HG03378 (cell line): Measurements from ENCODE around the gene TIMM8B.
A peak's percentile ranks its signal among the peaks of the same experiment; 100 is the strongest.
"Not testable (repeated sequence)": the region's sequence is repeated elsewhere in the genome, so short reads cannot be mapped to it uniquely, and the experiment has no call there.

Source experiments
- ATAC-seq: cut with Tn5 transposase; IDR thresholded peaks from one replicate; pipeline ENCODE4 v1.9.1; 2021; ENCODE audit warnings: mild to moderate bottlenecking, moderate library complexity; ENCODE audit not compliant: unreplicated experiment

TIMM8B gene, protein sequence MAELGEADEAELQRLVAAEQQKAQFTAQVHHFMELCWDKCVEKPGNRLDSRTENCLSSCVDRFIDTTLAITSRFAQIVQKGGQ

DNA sequence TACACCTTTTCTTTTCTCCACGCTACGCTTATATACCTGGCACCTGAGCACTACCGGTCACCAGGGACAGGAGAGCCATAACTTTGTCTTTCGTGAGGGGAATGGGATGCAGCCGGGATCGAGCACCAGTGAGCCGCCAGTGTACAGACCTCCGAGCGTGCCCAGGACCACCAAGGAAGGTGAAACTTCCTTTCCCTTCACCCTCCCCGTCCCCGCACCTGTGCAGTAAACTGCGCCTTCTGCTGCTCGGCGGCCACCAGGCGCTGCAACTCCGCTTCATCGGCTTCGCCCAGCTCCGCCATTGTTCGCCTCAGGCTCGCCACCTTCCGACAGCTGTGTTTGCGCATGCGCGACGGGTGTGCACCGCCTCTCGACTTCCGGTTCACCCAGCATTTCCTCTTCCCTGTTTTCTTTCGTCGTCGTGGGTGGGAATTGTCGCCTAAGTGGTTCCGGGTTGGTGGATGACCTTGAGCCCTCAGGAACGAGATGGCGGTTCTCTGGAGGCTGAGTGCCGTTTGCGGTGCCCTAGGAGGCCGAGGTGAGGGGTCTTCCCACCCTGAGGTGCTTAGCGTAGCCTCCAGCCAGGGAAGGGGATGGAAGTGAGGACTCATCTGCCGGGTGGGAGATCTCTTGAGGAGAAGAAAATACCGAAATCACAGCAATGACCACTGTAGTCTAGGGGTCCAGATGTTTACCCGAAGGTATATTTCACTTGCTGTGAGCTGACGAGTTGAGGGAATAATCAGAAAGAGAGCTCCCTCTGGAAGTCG, at the start of gene TIMM8B, which contains the start of gene SDHD:
TIMM8B (minus strand) TSS at position 335 of the 770 bp plus-strand sequence; CDS start at position 302, 33 bp downstream.
SDHD (plus strand) TSS at position 452 of the 770 bp plus-strand sequence; CDS start at position 487, 35 bp downstream.
- peak; percentile 89 for ATAC-seq

DNA sequence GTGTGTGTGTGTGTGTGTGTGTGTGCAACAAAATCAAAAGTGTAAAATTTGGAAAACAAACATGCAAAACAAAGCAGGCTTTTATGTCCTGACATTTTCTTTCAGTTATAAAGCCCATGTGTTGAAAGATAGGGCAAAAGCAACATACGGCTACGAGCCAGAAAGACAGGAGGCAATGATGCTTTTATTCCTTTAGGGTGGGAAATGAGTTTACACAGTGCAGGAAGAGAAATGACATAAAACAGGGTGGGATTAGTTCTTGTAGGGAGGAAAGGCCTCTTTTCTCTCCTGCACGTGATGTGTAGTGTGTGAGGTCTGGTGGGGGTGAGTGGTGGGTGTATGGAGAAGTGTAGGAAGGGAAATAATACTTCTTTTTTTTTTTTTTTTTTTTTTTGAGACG, 47.9 kb upstream of the TIMM8B start:
- no peak for ATAC-seq

DNA sequence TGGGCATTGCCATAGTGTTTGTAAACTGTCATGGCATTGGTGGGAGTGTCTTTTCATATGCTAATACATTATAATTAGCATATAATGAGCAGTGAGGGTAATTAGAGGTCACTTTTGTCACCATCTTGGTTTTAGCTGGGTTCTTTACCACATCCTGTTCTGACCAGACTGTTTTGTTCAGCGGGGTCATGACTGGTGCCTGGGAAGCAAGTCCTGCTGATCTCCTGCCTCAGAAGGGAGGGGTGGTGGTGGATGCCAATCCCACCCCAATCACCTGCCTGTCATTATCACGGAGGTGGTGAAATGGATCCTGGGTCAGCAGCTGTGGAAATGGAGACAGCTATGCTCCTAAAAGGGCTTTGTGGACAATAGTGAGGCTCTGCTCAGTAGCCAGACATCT, 46.2 kb upstream of the TIMM8B start:
- no peak for ATAC-seq

DNA sequence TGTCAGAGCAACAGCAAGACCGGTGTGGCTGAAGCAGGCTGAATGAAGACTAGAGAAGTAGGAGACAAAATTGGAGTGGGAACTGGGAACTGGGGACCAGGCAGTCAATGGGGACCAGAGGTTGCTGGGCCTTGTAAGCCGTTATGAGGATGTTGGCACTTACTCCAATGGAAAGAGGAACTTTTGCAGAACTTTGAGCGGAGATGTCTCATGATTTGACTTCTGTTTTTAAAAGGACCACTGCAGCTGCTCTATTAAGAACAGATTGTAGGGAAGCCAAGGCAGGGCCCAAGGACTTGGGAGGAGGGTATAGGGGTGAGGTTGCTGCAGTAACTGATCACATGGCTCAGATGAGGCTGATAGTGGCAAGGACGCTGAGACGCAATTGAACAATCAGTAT, 43.1 kb upstream of the TIMM8B start:
- no peak for ATAC-seq

DNA sequence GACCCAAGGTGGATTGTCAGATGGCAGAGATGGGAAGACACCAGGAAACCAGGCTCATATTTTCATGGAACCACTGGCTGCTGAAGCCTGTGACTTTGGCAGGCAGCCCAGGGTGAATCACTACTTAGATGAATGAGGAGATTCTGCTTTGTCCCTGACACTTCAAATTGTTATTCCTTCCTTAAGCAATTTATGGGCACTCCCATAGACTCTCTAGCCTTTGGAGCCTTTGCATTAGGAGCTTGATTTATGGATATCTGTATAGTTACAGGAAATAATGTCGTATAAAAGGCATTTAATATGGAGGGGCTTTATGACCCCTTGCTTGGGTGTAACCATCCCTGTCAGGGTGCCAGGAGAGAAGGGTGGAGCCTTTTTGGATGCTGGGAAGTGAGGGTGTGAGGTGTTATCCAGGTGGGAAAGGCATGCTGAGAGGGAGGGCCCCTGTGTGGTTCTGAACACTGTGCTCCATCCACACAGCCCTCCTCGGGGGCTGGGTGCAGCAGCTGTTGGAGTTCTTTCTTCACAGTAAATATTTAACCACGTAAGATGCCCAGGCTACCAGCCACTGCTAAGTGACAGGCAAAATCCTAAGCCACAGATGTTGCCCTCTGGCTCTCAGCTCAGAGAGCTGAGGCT, 42.0 kb upstream of the TIMM8B start:
- no peak for ATAC-seq

DNA sequence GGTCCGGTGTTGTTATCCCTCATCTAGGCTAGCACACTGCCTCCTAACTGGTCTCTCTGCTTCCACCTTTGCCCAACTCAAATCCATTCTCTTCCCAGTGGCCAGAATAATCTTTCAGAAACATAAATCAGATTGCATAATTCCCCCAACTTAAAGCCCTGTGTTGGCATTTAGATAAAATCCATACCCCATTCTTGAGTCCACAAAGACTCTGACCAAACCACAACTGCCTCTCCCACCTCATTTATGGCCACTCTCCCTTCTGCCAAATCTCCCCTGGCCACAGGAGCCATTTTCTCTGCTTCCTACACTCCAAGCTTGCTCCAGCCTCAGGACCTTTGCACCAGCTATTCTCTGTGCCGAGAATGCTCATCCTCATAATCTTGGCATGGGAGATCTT, 40.5 kb upstream of the TIMM8B start:
- no peak for ATAC-seq

DNA sequence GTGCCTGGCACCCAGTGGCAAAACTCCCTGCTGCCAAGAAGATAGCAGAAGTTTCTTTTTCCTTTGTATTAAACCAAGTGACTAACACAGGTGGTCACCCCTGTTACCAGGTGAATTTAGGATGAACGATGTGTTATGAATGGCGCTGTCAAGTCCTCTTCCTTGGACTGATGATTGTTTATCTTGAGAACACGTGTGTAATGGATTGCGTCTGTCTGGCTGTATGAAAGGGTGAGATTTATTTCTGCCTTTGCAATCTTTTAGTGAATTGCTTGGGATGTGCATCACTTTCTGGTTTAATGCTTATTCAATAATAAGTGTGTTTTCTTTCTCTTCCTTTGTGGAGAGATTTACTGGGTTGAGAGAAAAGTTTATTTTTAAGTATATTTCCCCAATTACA, 36.6 kb upstream of the TIMM8B start:
- no peak for ATAC-seq

DNA sequence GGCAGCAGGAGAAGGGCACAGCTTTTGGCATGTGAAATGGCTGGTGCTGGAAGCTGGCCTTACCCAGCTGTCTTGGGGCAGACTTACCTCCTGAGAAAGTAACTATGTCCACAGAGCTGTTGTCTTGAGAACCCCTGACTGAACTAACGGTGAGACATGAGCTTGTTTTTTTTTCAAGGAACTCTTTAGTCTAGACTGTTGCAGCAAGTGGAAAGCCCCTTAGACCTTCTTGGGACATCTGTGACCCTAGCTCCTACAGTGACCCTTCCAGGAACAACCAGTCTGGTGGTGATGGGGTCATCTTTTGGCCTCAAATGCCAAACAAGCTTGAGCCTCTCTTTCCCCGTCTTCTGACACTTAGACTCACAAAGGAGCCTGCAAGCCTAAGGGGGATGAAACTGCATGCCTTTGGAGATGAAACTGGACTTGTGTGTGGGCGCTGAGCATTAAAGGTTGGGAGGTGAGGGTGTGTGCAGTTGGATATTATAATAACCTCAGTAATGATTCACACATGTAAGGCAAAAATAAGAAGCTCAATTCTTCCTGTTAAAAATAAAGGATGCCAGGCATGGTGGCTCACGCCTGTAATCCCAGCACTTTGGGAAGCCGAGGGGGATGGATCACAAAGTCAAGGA, 35.5 kb upstream of the TIMM8B start:
- ATAC-seq, result no peak

DNA sequence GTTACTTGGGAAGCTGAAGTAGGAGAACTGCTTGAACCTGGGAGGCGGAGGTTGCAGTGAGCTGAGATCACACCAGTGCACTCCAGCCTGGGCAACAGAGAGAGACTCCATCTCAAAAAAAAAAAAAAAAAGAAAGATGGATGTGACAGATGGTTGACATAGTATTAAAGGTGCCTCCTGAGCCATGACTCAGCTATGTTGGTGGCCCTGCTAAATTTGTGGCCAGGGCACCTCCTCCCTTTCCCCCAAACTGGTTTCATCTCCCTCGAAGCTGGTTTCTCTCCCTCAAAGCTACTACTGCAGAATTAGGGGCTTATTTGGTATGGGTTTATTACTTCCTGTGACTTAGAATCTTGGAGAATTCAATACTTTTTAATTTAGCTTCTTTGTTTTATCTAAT, 31.6 kb upstream of the TIMM8B start:
- ATAC-seq, result no peak

DNA sequence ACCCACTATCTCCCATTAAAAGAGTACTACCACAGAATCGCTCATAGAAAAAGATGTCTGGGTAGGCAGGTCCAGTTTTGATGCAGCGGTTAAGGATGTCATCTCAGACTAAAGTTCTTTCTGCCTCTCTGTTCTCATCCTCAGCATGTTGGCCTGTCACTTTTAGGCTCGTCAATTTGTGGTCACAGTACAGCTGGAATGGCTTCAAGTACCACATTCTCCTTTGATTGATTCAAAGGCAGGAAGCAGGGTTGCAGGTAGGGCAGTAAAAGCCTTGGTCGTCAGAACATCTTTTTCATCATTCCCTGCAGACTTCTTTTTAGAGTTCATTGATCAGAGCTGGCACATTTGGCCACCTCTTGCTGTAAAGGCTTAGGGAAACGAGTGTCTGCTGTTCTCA, 28.8 kb upstream of the TIMM8B start:
- ATAC-seq, result no peak

DNA sequence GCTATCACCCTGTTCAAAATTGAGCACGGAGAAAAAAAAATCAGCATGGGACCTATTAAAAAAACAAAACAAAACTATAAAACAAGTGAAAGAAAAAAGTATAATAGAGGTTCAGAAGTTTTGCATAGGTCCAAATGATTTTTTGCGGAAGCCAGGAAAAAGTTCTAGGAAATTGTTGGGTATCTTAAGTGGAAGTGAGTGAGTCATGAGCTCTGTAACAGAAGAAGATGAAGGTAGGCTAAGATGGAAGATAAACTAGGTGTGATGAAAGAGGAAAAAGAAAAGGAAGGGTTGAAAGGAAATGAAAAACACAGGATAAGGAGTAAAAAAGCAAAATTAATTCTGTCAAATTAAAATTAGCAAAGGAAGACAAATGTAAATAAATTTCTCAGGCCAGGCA, 27.9 kb upstream of the TIMM8B start:
- ATAC-seq, result no peak

DNA sequence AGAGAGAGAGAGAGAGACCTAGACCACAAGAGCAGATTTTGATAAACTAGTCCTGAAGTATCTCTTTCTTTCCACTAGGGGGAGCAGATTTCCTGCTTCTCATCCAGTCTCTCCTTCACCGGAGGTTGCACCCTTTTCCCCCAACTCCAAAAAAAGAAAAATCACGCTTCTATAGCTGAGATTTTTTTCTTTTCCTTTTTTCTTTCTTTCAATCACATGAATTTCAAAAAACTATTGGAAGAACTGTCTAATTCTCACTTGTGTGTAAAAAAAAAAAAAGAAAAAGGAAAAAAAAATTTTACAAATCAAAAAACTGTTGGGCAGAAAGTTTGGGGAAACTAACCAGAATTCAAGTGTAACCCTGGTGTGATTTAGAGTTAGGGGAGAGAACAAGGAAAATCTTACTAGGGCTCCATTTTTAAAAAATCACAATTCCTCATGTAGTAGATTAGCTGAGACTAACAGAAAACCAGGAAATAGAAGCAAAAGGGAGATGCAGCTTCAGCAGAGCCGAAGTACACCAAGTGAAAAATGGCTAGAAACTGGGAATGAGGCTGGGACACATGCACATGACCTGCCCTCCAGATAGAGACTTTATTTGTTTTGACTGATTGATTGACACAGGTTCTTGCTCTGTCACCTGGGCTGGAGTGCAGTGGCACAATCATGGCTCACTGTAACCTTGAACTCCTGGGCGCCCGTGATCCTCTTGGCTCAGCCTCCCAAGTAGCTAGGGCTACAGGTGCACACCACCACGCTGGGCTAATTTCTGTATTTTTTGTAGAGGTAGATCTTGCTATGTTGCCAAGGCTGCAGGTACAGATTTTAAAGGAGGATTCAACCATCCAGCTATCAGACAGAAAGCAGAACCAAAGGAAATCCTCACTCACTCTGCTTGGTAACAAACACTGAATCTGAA, 27.2 kb upstream of the TIMM8B start:
- ATAC-seq, result no peak

DNA sequence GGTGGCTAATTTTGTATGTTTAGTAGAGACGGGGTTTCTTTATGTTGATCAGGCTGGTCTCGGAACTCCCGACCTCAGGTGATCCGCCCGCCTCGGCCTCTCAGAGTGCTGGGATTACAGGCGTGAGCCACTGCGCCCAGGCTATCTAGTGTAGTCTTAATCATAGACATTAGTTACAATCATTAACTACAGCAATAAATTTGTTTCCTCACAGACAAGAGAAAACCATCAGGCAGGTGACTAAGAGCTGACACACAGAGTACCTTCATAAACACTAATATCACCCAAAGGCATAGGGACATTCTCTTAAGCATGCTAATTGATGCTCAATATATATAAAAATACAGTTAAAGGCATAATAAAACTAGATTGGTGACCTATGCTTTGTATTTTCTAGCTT, 19.5 kb upstream of the TIMM8B start:
- ATAC-seq, result no peak

DNA sequence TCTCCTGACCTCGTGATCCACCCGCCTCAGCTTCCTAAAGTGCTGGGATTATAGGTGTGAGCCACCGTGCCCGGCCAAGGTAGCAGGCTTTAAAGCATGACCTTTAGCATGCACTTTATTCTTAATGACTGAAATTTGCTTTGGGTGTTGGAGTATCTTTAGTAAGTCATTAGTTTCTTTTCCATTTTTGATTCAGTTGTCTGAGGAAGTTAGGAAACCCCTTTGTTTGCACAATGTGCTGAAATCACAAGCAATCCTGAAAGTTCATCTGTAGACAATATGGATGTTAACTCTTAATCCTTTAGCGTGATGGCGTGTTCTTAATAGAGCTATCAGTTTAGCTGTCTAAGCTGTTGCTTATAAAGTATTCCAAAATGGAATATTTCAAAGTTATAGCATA, 16.9 kb upstream of the TIMM8B start:
- ATAC-seq, result no peak

DNA sequence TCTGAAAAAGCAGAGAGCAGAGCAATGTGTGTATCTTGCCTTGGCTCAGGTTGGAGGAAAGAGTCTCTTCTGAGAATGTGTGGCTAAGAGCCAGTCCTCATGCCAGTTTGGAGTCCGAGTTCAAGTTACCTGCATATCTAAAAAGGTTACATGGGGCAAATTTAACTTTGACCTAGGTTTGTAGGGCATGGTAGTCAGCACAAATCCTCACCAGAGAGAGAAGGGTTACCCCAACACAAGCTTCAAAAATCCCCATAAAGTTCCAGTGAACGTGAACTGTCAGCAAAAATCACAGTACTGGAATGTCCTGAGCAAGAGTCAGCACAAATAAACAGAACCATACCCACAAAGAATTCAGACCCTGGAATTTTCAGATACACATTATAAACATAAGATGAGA, 13.9 kb upstream of the TIMM8B start:
- ATAC-seq, result no peak

DNA sequence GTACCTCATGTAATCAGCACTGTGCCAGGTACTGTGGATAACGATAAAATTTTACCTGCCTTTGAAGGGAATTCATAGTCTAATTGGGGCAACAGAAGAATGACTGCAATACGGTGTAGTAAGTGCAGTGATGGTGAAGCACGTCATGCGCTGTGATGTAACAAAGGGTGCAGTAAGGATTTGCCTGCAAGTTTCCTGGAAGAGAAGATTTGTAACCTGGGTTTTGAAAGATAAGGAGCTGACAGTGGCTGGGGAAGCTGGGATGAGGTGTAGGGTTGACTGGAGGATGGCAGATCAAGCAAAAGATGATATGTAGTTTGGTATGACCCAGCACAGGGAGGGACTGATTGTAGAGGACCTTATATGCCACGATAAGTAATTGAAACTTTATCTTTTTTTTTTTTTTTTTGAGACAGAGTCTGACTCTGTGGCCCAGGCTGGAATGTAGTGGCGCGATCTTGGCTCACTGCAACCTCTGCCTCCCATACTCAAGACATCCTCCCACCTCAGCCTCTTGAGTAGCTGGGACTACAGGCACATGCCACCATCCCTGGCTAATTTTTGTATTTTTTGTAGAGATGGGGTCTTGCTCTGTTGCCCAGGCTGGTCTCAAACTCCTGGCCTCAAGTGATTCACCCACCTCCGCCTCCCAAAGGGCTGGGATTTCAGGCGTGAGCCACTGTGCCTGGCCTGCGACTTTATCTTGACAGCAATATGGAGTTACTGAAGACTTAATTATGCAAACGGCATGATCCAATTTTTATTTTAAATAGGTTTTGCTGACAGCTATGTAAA, 11.4 kb upstream of the TIMM8B start:
- ATAC-seq, result no peak

DNA sequence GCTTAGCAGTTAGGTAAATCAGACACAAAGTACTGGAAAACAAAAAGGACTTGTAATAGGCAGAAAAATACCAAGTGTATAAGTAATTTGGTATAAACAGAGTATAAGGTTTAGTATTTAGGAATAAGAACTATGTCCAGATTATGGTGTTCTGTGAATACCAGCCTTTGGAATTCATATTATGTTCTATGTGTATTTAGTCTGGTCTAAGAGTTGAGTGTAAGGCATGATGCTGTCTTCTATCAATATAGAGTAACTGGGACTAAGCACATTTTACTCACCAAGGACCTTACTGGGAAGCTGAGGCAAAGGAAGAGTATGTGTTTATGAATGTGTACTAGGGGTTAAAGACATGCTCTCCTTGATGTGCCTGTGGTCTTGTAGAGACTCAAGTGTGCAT, 9.6 kb upstream of the TIMM8B start:
- no peak for ATAC-seq

DNA sequence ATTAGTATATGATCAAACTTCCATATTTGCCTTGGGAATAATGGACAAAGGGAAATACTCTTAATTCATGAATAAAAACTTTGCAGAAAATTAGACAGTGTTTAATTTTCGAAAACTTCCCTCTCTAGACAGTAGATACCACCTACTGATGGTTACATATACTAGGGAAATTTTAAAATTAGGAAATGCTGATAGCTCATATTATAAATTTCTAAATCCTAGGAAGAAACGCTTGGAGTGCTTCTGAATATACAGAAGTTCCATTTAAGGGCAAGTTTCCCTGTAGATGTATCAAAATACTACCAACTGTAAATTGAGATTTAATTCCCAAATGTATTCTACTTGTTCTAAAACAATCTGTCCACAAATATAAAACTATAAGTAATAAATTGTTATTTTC, 8.7 kb upstream of the TIMM8B start:
- not testable (repeated sequence) for ATAC-seq

DNA sequence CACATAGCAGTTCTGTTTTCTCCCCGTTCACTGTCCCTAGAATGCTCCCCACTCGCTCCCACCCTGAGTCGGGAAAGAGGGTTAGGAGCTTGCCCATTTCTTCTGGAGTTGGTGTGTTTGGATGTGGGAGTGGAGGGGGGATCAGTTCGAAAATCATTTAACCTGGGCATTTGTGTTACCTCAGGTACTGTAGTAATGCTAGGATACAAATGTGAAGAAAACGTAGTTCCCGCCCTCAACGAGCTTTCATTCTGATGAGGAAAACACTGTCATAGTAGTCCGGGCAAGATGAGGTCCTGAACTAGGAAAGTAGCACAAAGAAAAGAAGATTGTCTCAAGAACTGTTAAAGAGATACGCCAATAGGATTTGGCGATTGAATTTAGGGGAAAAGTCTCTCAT, 656 bp upstream of the TIMM8B start:
- ATAC-seq, result no peak

DNA sequence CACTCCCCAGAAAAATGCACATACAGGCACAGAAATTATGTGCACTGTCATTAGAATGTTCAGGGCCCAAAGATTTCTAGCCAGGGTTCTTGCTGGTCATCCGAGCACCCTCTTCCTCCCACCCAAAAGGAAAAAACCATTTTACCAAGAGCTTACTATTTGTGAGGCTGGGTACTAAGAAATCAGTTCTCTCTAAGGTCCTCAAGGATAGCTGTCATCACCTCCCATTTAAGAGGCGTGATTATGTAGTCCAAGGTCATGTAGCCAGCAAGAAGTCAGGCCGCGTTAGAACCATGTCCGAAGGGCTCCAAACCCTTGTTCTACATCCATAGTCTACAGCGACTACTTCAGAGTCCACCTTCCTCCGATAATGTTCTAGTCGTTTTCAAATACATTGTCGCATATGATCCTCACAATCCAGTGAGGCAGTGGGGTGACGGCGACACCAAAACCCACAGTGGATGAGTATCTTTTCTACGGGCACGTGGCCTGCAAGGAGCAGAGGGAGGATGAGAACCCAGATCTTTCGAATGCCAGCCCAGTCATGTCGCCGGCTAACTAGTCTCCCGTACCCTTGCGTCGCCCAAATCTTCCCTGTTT, 634 bp downstream of the TIMM8B start:
- ATAC-seq, result peak; percentile 35
